ENCODE results near the gene LILRB4.
"Not testable (repeated sequence)": the region's sequence is repeated elsewhere in the genome, so short reads cannot be mapped to it uniquely, and the experiment has no call there.

GRCh38 chr19:54676210-54676834 is 13.5 kb downstream of the LILRB4 start:
- peak; percentile 76 for TF ChIP-seq CTCF (conservative IDR thresholded peaks at IDR 0.05; ENCODE audit: low read depth, low read length)
- not testable (repeated sequence) for TF ChIP-seq EZH2 (IDR thresholded peaks at IDR 0.05; ENCODE audit: borderline replicate concordance, low read depth, low read length, poor library complexity, severe bottlenecking)

Measured in A673 (cell line).